HL-60/S4 treated with phorbol 12-myristate 13-acetate at 8.2 ng/mL for 4 days and 3 days (cell line): ENCODE data around the gene FZR1.

ENCODE experiments used
- in situ Hi-C: fragments of 300-500 bp; cut with MboI; formaldehyde crosslinking; loops from 2 replicates; pipeline ENCODE4 v1.15.0; 2022; ENCODE audit warnings: low sequenced_read_pairs

FZR1 gene

GRCh38 chr19:3505598-3506383 is at the start of gene FZR1:
Gene FZR1, plus strand, starts transcription at chr19:3506311. Its CDS starts 16,679 bp downstream, at chr19:3522990.
- in situ Hi-C loops, result no loop called here

GRCh38 chr19:3456925-3457527 is 49.1 kb upstream of the FZR1 start:
- in situ Hi-C loops, result no loop called here

- in situ Hi-C loops, result no loop called here
Observed at GRCh38 chr19:3457528-3458228, 48.4 kb upstream of the FZR1 start.

GRCh38 chr19:3458229-3459088 is 47.7 kb upstream of the FZR1 start:
- in situ Hi-C loops, result no loop called here

GRCh38 chr19:3459089-3459881 is 46.8 kb upstream of the FZR1 start:
- in situ Hi-C loops, result no loop called here

- in situ Hi-C loops, result no loop called here
Observed at GRCh38 chr19:3459965-3460582, 46.0 kb upstream of the FZR1 start.

GRCh38 chr19:3462991-3463713 is 43.0 kb upstream of the FZR1 start:
- in situ Hi-C loops, result no loop called here

GRCh38 chr19:3463714-3464586 is 42.2 kb upstream of the FZR1 start:
- in situ Hi-C loops, result no loop called here

- in situ Hi-C loops, result no loop called here
Observed at GRCh38 chr19:3464587-3465235, 41.4 kb upstream of the FZR1 start.

GRCh38 chr19:3465552-3465951 is 40.6 kb upstream of the FZR1 start:
- in situ Hi-C loops, result no loop called here

- in situ Hi-C loops, result no loop called here
Observed at GRCh38 chr19:3466635-3467034, 39.5 kb upstream of the FZR1 start.

GRCh38 chr19:3467437-3468198 is 38.5 kb upstream of the FZR1 start:
- in situ Hi-C loops, result no loop called here

GRCh38 chr19:3468211-3468610 is 37.9 kb upstream of the FZR1 start:
- in situ Hi-C loops, result no loop called here

- in situ Hi-C loops, result no loop called here
Observed at GRCh38 chr19:3469638-3470499, 36.2 kb upstream of the FZR1 start.

- in situ Hi-C loops, result no loop called here
Observed at GRCh38 chr19:3470500-3471128, 35.5 kb upstream of the FZR1 start.
